D341Med (cell line): Measurements from ENCODE around the gene CAPN5.

Source experiments
- DNase-seq: peaks from one replicate; pipeline ENCODE4 v3.0.0; 2012; ENCODE audit warnings: low spot score

The CAPN5 gene

DNA sequence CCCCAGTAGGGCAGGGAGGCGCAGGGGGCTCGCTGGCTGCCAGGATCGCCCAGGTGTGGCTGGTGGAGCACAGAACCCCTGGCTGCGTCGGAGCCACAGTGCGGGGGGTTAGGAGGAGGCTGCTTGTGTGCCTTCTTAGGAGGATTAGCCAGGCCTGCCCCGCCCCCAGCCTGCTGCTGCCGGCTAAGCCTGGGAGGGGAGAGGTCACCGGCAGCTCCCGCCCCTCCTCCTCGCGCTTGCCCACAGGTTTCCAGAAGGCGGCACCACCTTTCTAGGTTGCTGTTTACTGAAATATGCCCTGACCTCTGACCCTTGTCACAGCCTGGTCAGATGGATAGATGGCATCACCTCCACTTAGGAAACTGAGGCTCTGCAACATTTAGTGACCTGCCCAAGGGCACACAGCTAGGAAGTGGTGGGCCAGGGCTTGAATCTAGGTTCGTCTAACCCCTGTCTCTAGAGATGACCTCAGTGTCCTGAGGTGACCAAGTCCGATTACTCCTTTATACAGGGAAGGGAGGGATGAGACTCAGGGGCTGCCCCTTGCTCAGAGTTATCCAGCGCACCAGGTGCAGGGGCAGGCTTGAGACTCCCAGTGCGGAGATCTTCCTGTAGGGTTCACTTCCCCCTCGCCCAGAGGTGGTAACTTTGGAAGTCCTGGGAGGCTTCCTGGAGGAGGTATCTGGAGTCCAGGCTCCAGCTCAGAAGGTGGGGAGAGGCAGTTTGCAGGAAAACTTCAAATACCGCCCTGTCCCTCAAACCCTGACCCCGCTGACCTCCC lies 105.3 kb downstream of the CAPN5 start:
- DNase-seq, result peak; percentile 77

DNA sequence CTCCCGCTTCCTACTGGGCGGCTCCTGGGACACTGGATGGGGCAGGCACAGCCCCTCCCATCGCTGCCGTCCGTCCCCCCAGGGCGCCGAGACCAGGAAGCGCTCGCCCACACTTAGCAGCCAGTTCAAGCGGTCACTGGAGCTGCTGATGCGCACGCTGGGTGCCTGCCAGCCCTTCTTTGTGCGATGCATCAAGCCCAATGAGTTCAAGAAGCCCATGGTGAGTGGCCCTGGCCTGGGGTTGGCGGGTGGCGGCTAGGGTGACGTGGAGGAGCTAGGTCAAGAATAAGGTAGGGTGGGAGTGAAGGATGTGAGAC lies 105.9 kb downstream of the CAPN5 start:
- no peak for DNase-seq

DNA sequence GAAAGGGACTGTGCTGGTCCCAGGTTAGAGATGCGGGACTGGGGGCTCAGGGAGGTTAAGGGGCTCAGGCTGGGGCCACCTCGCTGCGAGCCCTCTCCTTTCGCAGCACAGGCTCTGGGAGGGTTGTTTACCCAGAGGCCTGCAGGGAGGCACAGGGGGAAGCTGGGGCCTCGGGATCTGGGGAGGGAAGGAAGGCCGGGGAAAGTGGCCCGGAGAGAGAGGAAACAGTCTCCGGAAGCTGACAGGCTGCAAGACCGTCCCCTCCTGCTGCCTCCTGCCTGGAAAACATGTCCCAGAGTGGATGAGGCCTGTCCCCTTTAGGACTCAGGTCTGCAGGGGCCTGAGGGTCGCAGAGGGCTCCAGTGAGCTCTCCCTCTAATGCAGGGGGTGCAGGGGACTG lies 106.7 kb downstream of the CAPN5 start:
- DNase-seq, result no peak

DNA sequence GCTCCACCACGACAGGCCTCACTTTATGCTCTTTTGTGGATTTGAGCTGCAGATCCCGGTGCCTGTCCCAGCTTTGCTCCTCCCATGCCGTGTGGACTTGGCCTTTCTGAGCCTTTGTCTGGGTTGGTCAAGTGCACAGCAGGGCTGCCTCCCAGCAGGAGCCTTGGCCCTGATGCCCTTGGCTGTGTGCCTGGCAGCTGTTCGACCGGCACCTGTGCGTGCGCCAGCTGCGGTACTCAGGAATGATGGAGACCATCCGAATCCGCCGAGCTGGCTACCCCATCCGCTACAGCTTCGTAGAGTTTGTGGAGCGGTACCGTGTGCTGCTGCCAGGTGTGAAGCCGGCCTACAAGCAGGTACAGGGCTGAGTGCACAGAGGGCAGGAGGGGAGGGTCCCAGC lies 107.8 kb downstream of the CAPN5 start:
- DNase-seq, result no peak

DNA sequence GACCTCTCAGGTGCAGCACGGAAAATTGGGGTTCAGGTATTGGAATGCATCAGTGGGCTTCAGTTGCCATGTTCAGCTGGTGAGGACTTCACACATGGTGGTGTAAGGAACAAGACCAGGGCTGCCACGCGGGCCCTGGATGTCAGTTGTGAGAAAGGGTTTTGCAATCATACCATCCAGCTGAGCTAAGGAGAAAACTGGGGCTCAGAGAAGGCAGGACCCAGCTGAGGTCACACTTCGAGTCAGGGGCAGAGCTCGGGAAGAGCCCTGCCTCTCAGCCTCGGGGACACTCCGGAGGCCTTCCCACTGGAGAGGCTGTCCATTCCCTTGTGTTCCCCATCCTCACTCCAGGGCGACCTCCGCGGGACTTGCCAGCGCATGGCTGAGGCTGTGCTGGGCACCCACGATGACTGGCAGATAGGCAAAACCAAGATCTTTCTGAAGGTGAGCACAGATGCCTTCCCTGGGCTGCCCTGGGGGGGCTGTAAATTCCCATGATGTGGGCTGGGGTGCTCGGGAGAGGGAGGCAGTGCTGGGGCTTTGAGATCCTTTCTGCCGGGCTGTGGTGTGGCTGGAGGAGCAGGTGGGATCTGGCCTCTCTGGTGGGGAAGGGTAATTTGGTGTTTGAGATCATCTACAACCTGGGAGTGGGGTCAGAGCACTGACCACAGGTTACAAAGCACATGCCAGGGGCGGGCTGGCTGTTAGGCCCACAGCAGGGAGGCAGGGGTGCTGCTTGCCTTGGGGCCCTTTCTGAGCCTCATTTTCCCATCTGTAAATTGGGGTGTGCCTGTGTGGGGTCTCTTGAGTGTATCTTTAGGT lies 108.5 kb downstream of the CAPN5 start:
- no peak for DNase-seq
